GM12878 (cell line): ENCODE results near the gene MYO10. TPM values are rescaled to one million over a fixed set of nuclear protein-coding genes. Genes with fewer than 3 reads are reported as not detected.

Experiments
- ATAC-seq: fragments of 200-7000 bp; cut with Tn5 transposase; 3 replicates; pipeline ENCODE4 v1.9.1; 2020; ENCODE audit warnings: mild to moderate bottlenecking, moderate library complexity
- BruUV-seq: library from RNA; stranded (reverse); fragments of 400-500 nt; replicated peaks from 2 replicates; lab custom pipeline; 2021; lab: Mats Ljungman, UMichigan
- CTCF ChIA-PET: fragments of 300-600 bp; sonication (Branson Sonifier 250); formaldehyde crosslinking; extraction: SDS; loops from one replicate; lab custom pipeline; 2021; ENCODE audit warnings: inconsistent platforms; lab: Yijun Ruan, JAX
- POLR2A ChIA-PET: fragments of 350-600 bp; formaldehyde crosslinking; extraction: SDS; loops from one replicate; lab custom pipeline; 2021; ENCODE audit warnings: inconsistent platforms; lab: Charles Lee
- RAD21 ChIA-PET: fragments of 300-600 bp; sonication (Branson Sonifier 250); formaldehyde crosslinking; loops from one replicate; lab custom pipeline; 2023; ENCODE audit warnings: antibody characterized with exemption; ENCODE audit not compliant: unreplicated experiment; lab: Charles Lee
- SMC1A ChIA-PET: fragments of 300-600 bp; sonication (Branson Sonifier 250); formaldehyde crosslinking; loops from one replicate; lab custom pipeline; 2023; ENCODE audit not compliant: unreplicated experiment, uncharacterized antibody; lab: Charles Lee
- DNase-seq: peaks from one replicate; pipeline ENCODE4 v3.0.0-alpha.2; 2011; ENCODE audit warnings: low read depth, low spot score
- FAIRE-seq: peaks from 3 replicates; lab custom pipeline; 2011; peaks lifted over from hg19 to GRCh38; lab: Jason Lieb, UNC
- H2AFZ ChIP-seq: 2 replicates; pipeline ENCODE4 v1.6.0; 2011; ENCODE audit warnings: low read depth, low read length, control low read depth; ENCODE audit not compliant: control insufficient read depth
- H3K27ac ChIP-seq: 2 replicates; pipeline ENCODE4 v1.5.1; 2011; ENCODE audit warnings: control low read depth; ENCODE audit not compliant: control insufficient read depth, insufficient read depth
- H3K27me3 ChIP-seq, 2 experiments: replicated peaks in 1 of 2; 2 replicates each; pipeline versions ENCODE4 v1.6.0 to v1.6.1; 2011; ENCODE audit warnings: low read length in 1 of 2; ENCODE audit not compliant: control insufficient read depth in 2 of 2, insufficient read depth in 2 of 2
- H3K36me3 ChIP-seq, 2 experiments: 2 replicates each; pipeline ENCODE4 v1.5.1; 2011; ENCODE audit warnings: low read length in 1 of 2; ENCODE audit not compliant: control insufficient read depth in 2 of 2, insufficient read depth in 2 of 2
- H3K4me1 ChIP-seq: 2 replicates; pipeline ENCODE4 v1.6.1; 2011; ENCODE audit warnings: mild to moderate bottlenecking, low read length, moderate library complexity, mixed read lengths; ENCODE audit not compliant: control insufficient read depth, insufficient read depth
- H3K4me2 ChIP-seq: 2 replicates; pipeline ENCODE4 v1.6.0; 2011; ENCODE audit warnings: control low read depth; ENCODE audit not compliant: control insufficient read depth, insufficient read depth
- H3K4me3 ChIP-seq: fragments of 200-600 bp; sonication (generic); 2 replicates; pipeline ENCODE4 v1.5.1; 2016
- H3K79me2 ChIP-seq: 2 replicates; pipeline ENCODE4 v1.6.0; 2011; ENCODE audit warnings: low read length; ENCODE audit not compliant: control insufficient read depth, insufficient read depth
- H3K9ac ChIP-seq: 2 replicates; pipeline ENCODE4 v1.8.0; 2011; ENCODE audit warnings: low read length, control low read depth, mixed read lengths; ENCODE audit not compliant: control insufficient read depth, insufficient read depth
- H3K9me3 ChIP-seq: replicated peaks from 3 replicates; pipeline ENCODE4 v1.5.1; 2011; ENCODE audit warnings: mild to moderate bottlenecking, low read length; ENCODE audit not compliant: control insufficient read depth, insufficient read depth
- H4K20me1 ChIP-seq: 2 replicates; pipeline ENCODE4 v1.6.0; 2011; ENCODE audit not compliant: control insufficient read depth, insufficient read depth
- CHD2 ChIP-seq: IDR thresholded peaks from 2 replicates; pipeline ENCODE4 v1.6.1; 2011; ENCODE audit warnings: low read depth, low read length, improper control_type of control experiment, borderline replicate concordance
- E2F4 ChIP-seq: IDR thresholded peaks from 2 replicates; pipeline ENCODE4 v1.6.1; 2012; ENCODE audit warnings: low read depth, low read length, improper control_type of control experiment
- IKZF2 ChIP-seq, 2 experiments: fragments of 450-650 bp; IDR thresholded peaks; 2 replicates each; pipeline ENCODE4 v1.6.1; 2017; ENCODE audit warnings: mild to moderate bottlenecking in 2 of 2, moderate library complexity in 2 of 2
- MEF2A ChIP-seq: IDR thresholded peaks from 2 replicates; pipeline ENCODE4 v1.6.1; 2011; ENCODE audit warnings: low read depth, mild to moderate bottlenecking, low read length, moderate library complexity; ENCODE audit not compliant: insufficient read depth
- MTA2 ChIP-seq: fragments of 450-650 bp; IDR thresholded peaks from 2 replicates; pipeline ENCODE4 v1.6.1; 2016; ENCODE audit warnings: low read depth, mild to moderate bottlenecking, moderate library complexity
- MTA3 ChIP-seq: IDR thresholded peaks from 2 replicates; pipeline ENCODE4 v1.6.1; 2012; ENCODE audit warnings: low read length, inconsistent platforms, borderline replicate concordance
- NBN ChIP-seq: fragments of 450-650 bp; IDR thresholded peaks from 2 replicates; pipeline ENCODE4 v1.6.1; 2016
- NFYA ChIP-seq: IDR thresholded peaks from 2 replicates; pipeline ENCODE4 v1.6.1; 2011; ENCODE audit warnings: low read depth, mild to moderate bottlenecking, low read length, improper control_type of control experiment, borderline replicate concordance
- RAD21 ChIP-seq: IDR thresholded peaks from 2 replicates; pipeline ENCODE4 v1.6.1; 2011; ENCODE audit warnings: mild to moderate bottlenecking, low read depth, low read length, moderate library complexity; ENCODE audit not compliant: insufficient read depth
- TAF1 ChIP-seq: IDR thresholded peaks from 2 replicates; pipeline ENCODE4 v1.6.1; 2011; ENCODE audit warnings: mild to moderate bottlenecking, low read depth, low read length, borderline replicate concordance
- ZNF217 ChIP-seq: fragments of 450-650 bp; IDR thresholded peaks from 2 replicates; pipeline ENCODE4 v1.6.1; 2017; ENCODE audit warnings: antibody characterized with exemption, mild to moderate bottlenecking
- ZNF592 ChIP-seq: fragments of 450-650 bp; IDR thresholded peaks from 2 replicates; pipeline ENCODE4 v1.6.1; 2017; ENCODE audit warnings: mild to moderate bottlenecking, moderate library complexity
- ZSCAN29 ChIP-seq: fragments of 450-650 bp; IDR thresholded peaks from 2 replicates; pipeline ENCODE4 v1.6.1; 2017; ENCODE audit warnings: mild to moderate bottlenecking, moderate library complexity
- whole genome bisulfite sequencing: methylation state at CpG from one replicate; pipeline ENCODE4 v1.1.6; 2016; ENCODE audit warnings: low lambda C conversion rate; ENCODE audit not compliant: insufficient replicate concordance, insufficient coverage; ENCODE audit errors: missing lambda C conversion rate; 5-methylcytosine and 5-hydroxymethylcytosine counted together
- in situ Hi-C: fragments of 300-500 bp; cut with MboI; formaldehyde crosslinking; loops from 9 replicates; pipeline ENCODE4 v1.14.3; 2018; ENCODE audit warnings: mixed read lengths
- intact Hi-C: fragments of 100-400 bp; cut with micrococcal nuclease; formaldehyde crosslinking; loops from one replicate; pipeline ENCODE4 v1.14.2; 2022; ENCODE audit not compliant: unreplicated experiment
- polyA plus RNA-seq, 11 experiments: library from polyadenylated mRNA; depleted of rRNA in 4 of 11; unstranded in 6 of 11; stranded (reverse) in 5 of 11; fragments of >200 nt; fragmentation: Nextera tagmentation in 4 of 11; fragmentation: Illumina TruSeq in 1 of 11; extraction: Ambion mirVana in 4 of 11; extraction: Trizol in 1 of 11; gene quantifications; 1 replicate in 1 of 11; 2 replicates in 10 of 11; pipeline versions ENCODE4 v1.2.1 to v1.2.3, GENCODE V29; 2011 to 2016; ENCODE audit warnings: inconsistent platforms in 2 of 11, missing spikeins in 2 of 11, low read depth in 1 of 11
- total RNA-seq, 4 experiments: library from RNA; depleted of rRNA in 3 of 4; stranded (reverse); fragments of >200 nt in 3 of 4; fragmentation: Illumina TruSeq in 1 of 4; extraction: Trizol in 1 of 4; gene quantifications; 2 replicates each; pipeline versions ENCODE4 v1.2.1 to v1.2.3, GENCODE V29; 2013 to 2021

Gene MYO10
- total and polyA plus RNA-seq, 10 of the 15 experiments (the other 5 are each of a cell fraction or from before 2014, with no cell fraction given), result 0.02 to 0.77 (median 0.17) TPM

GRCh38 chr5:16691731-16692130, 244.4 kb downstream of the MYO10 start:
- FAIRE-seq, result no peak
- TF ChIP-seq ZNF217 (no peak), NBN (no peak), NFYA (no peak), MTA3 (no peak), ZSCAN29 (no peak), CHD2 (no peak), MTA2 (no peak)
- BruUV-seq, result no TSS peak
- intact Hi-C loops, result no loop called here
- Histone ChIP-seq H3K4me2 (no peak overlapping the region), H3K4me3 (no peak overlapping the region), H3K79me2 (no peaks in the 10 kb centered on the region), H3K27me3 (no peaks in the 10 kb centered on the region), H4K20me1 (no peaks in the 10 kb centered on the region), H3K36me3 (no peaks in the 10 kb centered on the region), H3K9me3 (no peaks in the 10 kb centered on the region), H3K27ac (no peak overlapping the region), H3K4me1 (no peaks in the 10 kb centered on the region), H2AFZ (no peak overlapping the region), H3K9ac (no peak overlapping the region)
- RAD21 ChIA-PET, result no interaction called here
- WGBS, result 27% methylated on average over 3 of the region's 3 CpGs
- SMC1A ChIA-PET, result interaction anchor here (0.6 kb wide), 1 partner anchor 81 kb away, joined by 4 read pairs; no protein-coding TSS in a partner anchor
- in situ Hi-C loops, result no loop called here
- no peak for DNase-seq
- CTCF ChIA-PET, result interaction anchor here (0.6 to 1.5 kb wide), 4 partner anchors 22 to 1088 kb away, joined by 3 to 5 read pairs (median 4); no protein-coding TSS in a partner anchor
- no peak for ATAC-seq
- POLR2A ChIA-PET, result interaction anchor here (0.6 kb wide), 1 partner anchor 48 kb away, joined by 4 read pairs; no protein-coding TSS in a partner anchor

DNA sequence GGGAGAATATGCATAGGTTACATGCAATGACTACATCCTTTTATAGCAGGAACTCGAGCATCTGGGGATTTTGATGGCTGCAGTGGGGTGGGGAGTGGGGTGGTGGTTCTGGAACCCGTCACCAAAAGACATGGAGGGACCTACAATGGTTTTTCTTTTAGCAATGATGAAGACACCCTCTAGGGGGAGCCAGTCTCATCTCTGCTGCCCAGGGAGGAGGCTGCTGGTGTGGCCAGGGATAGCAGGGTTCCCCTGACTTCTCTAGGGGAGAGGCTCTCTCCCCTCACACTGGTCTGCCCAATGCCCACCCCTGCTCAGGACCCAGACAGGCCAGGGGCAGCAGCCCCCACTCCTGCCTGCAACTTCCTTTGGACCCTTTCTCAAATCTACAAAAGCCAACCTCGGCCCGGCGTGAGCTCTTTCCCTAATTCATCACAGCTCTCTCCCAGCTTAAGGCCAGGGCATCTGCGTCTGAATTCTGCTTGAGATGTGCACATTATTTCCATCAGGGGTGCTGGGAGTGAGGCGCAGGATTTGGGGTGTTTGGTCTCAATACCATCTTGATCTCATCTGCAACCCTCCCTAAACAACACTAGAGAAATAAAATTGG, 245.7 kb downstream of the MYO10 start:
- ChIA-PET RAD21 (interaction anchor here (0.6 kb wide), 1 partner anchor 128 kb away, joined by 3 read pairs; no protein-coding TSS in a partner anchor), POLR2A (no interaction called here), SMC1A (no interaction called here), CTCF (interaction anchor here (0.5 to 2.2 kb wide), 7 partner anchors 9 to 548 kb away, joined by 3 to 5 read pairs (median 4); no protein-coding TSS in a partner anchor)
- BruUV-seq, result no TSS peak
- 36% methylated on average over 7 of the region's 7 CpGs for WGBS
- Histone ChIP-seq H3K9me3 (no peaks in the 10 kb centered on the region), H4K20me1 (no peaks in the 10 kb centered on the region), H3K27ac (no peak overlapping the region), H3K79me2 (no peaks in the 10 kb centered on the region), H3K27me3 (no peaks in the 10 kb centered on the region), H3K9ac (no peak overlapping the region), H3K4me3 (no peak overlapping the region), H3K4me2 (no peak overlapping the region), H3K4me1 (no peaks in the 10 kb centered on the region), H2AFZ (no peak overlapping the region), H3K36me3 (no peaks in the 10 kb centered on the region)
- ATAC-seq (peak; percentile 97), DNase-seq (no peak), FAIRE-seq (no peak)
- intact Hi-C loops (no loop called here), in situ Hi-C loops (no loop called here)
- TF ChIP-seq E2F4 (no peak), TAF1 (no peak), MEF2A (no peak), RAD21 (peak; percentile 36; the same call in 1 of the 2 replicates), ZNF592 (no peak), IKZF2 (IDR thresholded peaks at IDR 0.05) (no peak)
